HG03432 (cell line): ENCODE data around the gene JAG2.

Source experiments
- ATAC-seq: cut with Tn5 transposase; IDR thresholded peaks from one replicate; pipeline ENCODE4 v1.9.1; 2021; ENCODE audit warnings: mild to moderate bottlenecking, moderate library complexity; ENCODE audit not compliant: unreplicated experiment

The JAG2 gene

GRCh38 chr14:105167303-105168092 is 1.1 kb downstream of the JAG2 start:
- ATAC-seq: no peak

GRCh38 chr14:105166571-105167302 is 1.8 kb downstream of the JAG2 start:
- no peak for ATAC-seq

GRCh38 chr14:105165761-105166485 is 2.7 kb downstream of the JAG2 start:
- ATAC-seq: no peak

GRCh38 chr14:105165134-105165704 is 3.4 kb downstream of the JAG2 start:
- no peak for ATAC-seq

- no peak for ATAC-seq
Measured at GRCh38 chr14:105163040-105163742, 5.4 kb downstream of the JAG2 start.

- no peak for ATAC-seq
Measured at GRCh38 chr14:105162669-105162979, 6.0 kb downstream of the JAG2 start.

GRCh38 chr14:105161964-105162668 is 6.5 kb downstream of the JAG2 start:
- no peak for ATAC-seq

- ATAC-seq: no peak
Measured at GRCh38 chr14:105161309-105161708, 7.3 kb downstream of the JAG2 start.

- no peak for ATAC-seq
Measured at GRCh38 chr14:105160776-105161175, 7.8 kb downstream of the JAG2 start.

- ATAC-seq: no peak
Measured at GRCh38 chr14:105159344-105159743, 9.2 kb downstream of the JAG2 start.

GRCh38 chr14:105158794-105159193 is 9.8 kb downstream of the JAG2 start:
- ATAC-seq: no peak

GRCh38 chr14:105157872-105158271 is 10.7 kb downstream of the JAG2 start:
- no peak for ATAC-seq

- ATAC-seq: no peak
Measured at GRCh38 chr14:105156414-105157375, 11.9 kb downstream of the JAG2 start.

- no peak for ATAC-seq
Measured at GRCh38 chr14:105155681-105156413, 12.7 kb downstream of the JAG2 start.

GRCh38 chr14:105155071-105155651 is 13.4 kb downstream of the JAG2 start:
- no peak for ATAC-seq

- ATAC-seq: no peak
Measured at GRCh38 chr14:105154476-105154871, 14.1 kb downstream of the JAG2 start.

GRCh38 chr14:105153739-105154475 is 14.7 kb downstream of the JAG2 start:
- no peak for ATAC-seq
